OCI-LY1 (cell line): ENCODE results near the gene MYMX.
A peak's percentile ranks its signal among the peaks of the same experiment; 100 is the strongest.

Experiments used
- H2AFZ ChIP-seq: fragments of 200-600 bp; sonication (generic), shearing (Covaris generic); 2 replicates; pipeline ENCODE4 v1.6.0; 2014; ENCODE audit warnings: antibody characterized with exemption, mild to moderate bottlenecking, low read length
- H3F3A ChIP-seq: fragments of 200-600 bp; sonication (generic), shearing (Covaris generic); 2 replicates; pipeline ENCODE4 v1.6.0; 2014; ENCODE audit warnings: mild to moderate bottlenecking, antibody characterized with exemption, low read length, moderate library complexity; ENCODE audit not compliant: insufficient read depth
- H3K27ac ChIP-seq: fragments of 200-600 bp; sonication (generic); 2 replicates; pipeline ENCODE4 v1.5.1; 2014; ENCODE audit warnings: low read length, mixed run types, mild to moderate bottlenecking, low read depth; ENCODE audit not compliant: poor library complexity, severe bottlenecking
- H3K27me3 ChIP-seq: fragments of 200-600 bp; sonication (generic); 2 replicates; pipeline ENCODE4 v1.6.0; 2014; ENCODE audit warnings: antibody characterized with exemption, mild to moderate bottlenecking, low read length, moderate library complexity; ENCODE audit not compliant: insufficient read depth
- H3K36me3 ChIP-seq: fragments of 200-600 bp; sonication (generic); 2 replicates; pipeline ENCODE4 v1.6.1; 2014; ENCODE audit warnings: mild to moderate bottlenecking, antibody characterized with exemption, low read length, moderate library complexity, mixed read lengths; ENCODE audit not compliant: insufficient read depth
- H3K4me1 ChIP-seq: fragments of 200-600 bp; sonication (generic); 2 replicates; pipeline ENCODE4 v1.5.1; 2014; ENCODE audit warnings: mild to moderate bottlenecking, low read length, moderate library complexity; ENCODE audit not compliant: insufficient read depth, severe bottlenecking
- H3K4me2 ChIP-seq: fragments of 200-600 bp; sonication (generic), shearing (Covaris generic); 2 replicates; pipeline ENCODE4 v1.6.1; 2014; ENCODE audit warnings: low read length
- H3K4me3 ChIP-seq: fragments of 200-600 bp; sonication (generic); 2 replicates; pipeline ENCODE4 v1.5.1; 2014; ENCODE audit warnings: low read length, low read depth, mild to moderate bottlenecking, mixed read lengths; ENCODE audit not compliant: poor library complexity, severe bottlenecking
- H3K79me2 ChIP-seq: fragments of 200-600 bp; shearing (Covaris generic); 2 replicates; pipeline ENCODE4 v1.6.1; 2016; ENCODE audit warnings: mixed run types, low read length, mixed read lengths; ENCODE audit not compliant: insufficient read depth
- H3K9ac ChIP-seq: fragments of 200-600 bp; sonication (generic), shearing (Covaris generic); 2 replicates; pipeline ENCODE4 v1.6.1; 2014; ENCODE audit warnings: mild to moderate bottlenecking, low read length, mixed read lengths
- H3K9me2 ChIP-seq: fragments of 200-600 bp; sonication (generic), shearing (Covaris generic); 2 replicates; pipeline ENCODE4 v1.6.1; 2014; ENCODE audit warnings: low read depth, mild to moderate bottlenecking, low read length, mixed read lengths
- H3K9me3 ChIP-seq: fragments of 200-600 bp; shearing (Covaris generic); 2 replicates; pipeline ENCODE4 v1.6.1; 2014; ENCODE audit warnings: low read length, mixed read lengths
- H4K20me1 ChIP-seq: fragments of 200-600 bp; sonication (generic), shearing (Covaris generic); 2 replicates; pipeline ENCODE4 v1.6.0; 2016; ENCODE audit warnings: mild to moderate bottlenecking, low read length; ENCODE audit not compliant: insufficient read depth
- EZH2 ChIP-seq: fragments of 200-600 bp; sonication (generic), shearing (Covaris generic); IDR thresholded peaks from 2 replicates; pipeline ENCODE4 v1.8.0; 2017; ENCODE audit warnings: borderline replicate concordance, mixed run types, mild to moderate bottlenecking, antibody characterized with exemption, low read length, moderate library complexity, mixed read lengths
- TF ChIP-seq, protein P1 (sequence below): fragments of 200-600 bp; sonication (generic), shearing (Covaris generic); IDR thresholded peaks from 2 replicates; pipeline ENCODE4 v1.5.1; 2017; ENCODE audit warnings: mild to moderate bottlenecking, antibody characterized with exemption, low read length, moderate library complexity, mixed read lengths

The MYMX gene

DNA sequence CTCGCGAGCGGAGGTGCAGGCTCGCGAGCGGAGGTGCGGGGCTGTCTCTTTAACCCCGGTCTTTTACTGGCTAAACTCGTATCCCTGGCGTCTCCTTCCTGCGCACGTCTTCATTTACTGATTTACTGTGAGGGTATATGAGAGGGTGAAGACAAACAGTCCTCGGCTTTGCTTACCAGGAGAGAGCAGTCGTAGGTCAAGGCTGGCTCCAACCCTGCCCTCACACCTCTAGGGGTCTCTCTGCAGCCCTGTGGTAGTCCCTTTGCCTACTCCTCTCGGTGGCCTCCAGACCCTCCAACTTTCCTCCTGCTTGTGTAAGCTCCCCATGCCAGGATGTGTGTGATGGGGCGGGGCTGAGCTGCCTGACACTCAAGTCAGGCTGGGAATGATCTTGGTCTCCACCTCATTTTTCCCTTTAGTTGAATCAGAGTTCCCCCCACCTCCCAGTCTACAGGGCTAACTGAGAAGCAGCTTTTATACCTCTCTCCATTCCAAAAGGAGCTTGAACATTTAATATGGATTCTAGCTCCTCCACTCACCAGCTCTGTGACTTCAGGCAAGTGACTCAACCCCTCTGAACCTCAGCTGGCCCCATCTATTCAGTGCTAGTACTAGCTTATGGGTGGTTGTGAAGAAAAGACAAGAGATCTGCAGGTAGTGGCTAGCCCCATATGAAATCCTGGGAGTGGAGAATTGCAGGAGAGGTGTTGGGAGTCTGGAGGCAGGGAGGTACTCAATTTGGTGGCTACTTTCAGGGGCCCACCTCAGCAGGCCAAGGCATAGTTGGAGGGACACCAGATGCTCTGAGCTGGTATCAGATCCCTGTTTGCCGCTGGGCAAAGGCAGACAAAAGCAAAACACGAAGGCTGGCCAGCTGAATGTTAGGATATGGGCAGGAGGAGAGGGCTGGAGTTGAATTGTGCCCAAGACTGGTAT is 7.6 kb downstream of the MYMX start:
- H3K4me2 ChIP-seq, result peak overlapping the region; percentile 73
- H4K20me1 ChIP-seq, result no peaks in the 10 kb centered on the region
- no peak overlapping the region for H2AFZ ChIP-seq
- no peak for TF ChIP-seq EZH2
- TF ChIP-seq, protein P1, sequence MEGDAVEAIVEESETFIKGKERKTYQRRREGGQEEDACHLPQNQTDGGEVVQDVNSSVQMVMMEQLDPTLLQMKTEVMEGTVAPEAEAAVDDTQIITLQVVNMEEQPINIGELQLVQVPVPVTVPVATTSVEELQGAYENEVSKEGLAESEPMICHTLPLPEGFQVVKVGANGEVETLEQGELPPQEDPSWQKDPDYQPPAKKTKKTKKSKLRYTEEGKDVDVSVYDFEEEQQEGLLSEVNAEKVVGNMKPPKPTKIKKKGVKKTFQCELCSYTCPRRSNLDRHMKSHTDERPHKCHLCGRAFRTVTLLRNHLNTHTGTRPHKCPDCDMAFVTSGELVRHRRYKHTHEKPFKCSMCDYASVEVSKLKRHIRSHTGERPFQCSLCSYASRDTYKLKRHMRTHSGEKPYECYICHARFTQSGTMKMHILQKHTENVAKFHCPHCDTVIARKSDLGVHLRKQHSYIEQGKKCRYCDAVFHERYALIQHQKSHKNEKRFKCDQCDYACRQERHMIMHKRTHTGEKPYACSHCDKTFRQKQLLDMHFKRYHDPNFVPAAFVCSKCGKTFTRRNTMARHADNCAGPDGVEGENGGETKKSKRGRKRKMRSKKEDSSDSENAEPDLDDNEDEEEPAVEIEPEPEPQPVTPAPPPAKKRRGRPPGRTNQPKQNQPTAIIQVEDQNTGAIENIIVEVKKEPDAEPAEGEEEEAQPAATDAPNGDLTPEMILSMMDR, result peak; percentile 60
- peaks cover 9% of the 10 kb centered on the region; the same call in 1 of the 2 replicates for H3K36me3 ChIP-seq
- H3K4me3 ChIP-seq, result peak overlapping the region; percentile 89
- peak overlapping the region; percentile 93 for H3K9ac ChIP-seq
- peaks cover 4% of the 10 kb centered on the region; the same call in 1 of the 2 replicates for H3F3A ChIP-seq
- H3K79me2 ChIP-seq, result no peaks in the 10 kb centered on the region
- no peaks in the 10 kb centered on the region for H3K9me2 ChIP-seq
- H3K4me1 ChIP-seq, result peaks cover 47% of the 10 kb centered on the region
- H3K27me3 ChIP-seq, result no peaks in the 10 kb centered on the region
- peak overlapping the region; percentile 12 for H3K27ac ChIP-seq
- H3K9me3 ChIP-seq, result no peaks in the 10 kb centered on the region

DNA sequence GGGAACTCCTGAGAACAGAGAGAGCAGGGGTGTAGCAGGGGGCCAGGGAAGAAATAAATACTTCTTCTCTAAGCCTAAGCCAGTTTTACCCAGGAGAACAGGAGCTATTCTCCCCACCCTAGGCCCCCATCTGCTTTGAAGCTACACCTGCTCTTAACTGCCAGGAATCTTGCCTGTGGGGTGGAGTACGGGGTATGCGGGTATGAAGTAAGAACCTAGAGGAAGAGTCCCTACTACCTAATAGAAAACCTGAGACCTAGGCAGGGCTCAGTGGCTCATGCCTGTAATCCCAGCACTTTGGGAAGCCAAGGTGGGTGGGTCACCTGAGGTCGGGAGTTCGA is 8.2 kb downstream of the MYMX start:
- TF ChIP-seq EZH2, result no peak
- TF ChIP-seq, protein P1, result no peak
- Histone ChIP-seq H3K27me3 (no peaks in the 10 kb centered on the region), H3K36me3 (peaks cover 16% of the 10 kb centered on the region), H4K20me1 (no peaks in the 10 kb centered on the region), H3K4me2 (peak overlapping the region; percentile 73), H3K79me2 (no peaks in the 10 kb centered on the region), H3K4me3 (peak overlapping the region; percentile 89), H3K9ac (peak overlapping the region; percentile 93; the same call in 1 of the 2 replicates), H3K4me1 (peaks cover 42% of the 10 kb centered on the region), H3K9me3 (no peaks in the 10 kb centered on the region), H3F3A (peaks cover 3% of the 10 kb centered on the region; the same call in 1 of the 2 replicates), H2AFZ (no peak overlapping the region), H3K9me2 (no peaks in the 10 kb centered on the region), H3K27ac (peak overlapping the region; percentile 12)

DNA sequence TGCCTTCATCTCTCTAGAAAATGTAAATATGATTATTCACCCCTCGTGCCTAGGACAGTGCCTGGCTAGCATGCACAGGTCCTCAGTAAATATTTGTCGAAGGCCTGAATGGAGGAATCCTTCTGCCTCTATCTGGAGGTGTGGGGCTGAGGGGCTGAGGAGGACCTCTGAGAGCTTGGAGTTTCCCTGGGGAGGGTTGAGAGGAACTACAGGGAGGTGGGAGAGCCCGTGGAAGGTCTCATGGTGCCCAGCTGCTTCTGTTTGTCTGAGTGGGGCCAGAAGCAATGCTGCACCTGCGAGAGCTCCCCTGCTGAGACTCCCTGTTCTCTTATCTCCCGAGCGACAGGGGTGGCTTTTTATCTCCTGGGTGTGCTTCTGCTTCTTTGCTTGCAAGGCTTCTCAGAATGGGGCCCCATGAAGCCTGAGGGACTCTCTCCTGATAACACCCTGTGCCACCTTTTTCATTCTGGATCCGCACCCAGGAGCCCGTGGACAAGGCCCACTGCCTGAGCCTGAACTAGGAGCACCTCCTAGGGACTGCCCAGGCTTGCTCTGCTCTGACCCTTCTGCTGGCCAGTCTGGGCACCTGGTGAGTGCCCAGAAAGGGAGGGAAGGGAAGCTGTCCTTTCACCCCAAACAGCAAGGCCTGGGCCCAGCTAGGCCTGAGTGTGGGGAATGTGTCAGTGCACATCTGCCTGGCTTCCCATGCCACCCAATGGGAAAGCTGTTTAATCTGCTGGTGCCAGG is 9.0 kb downstream of the MYMX start:
- TF ChIP-seq, protein P1, result no peak
- no peak for TF ChIP-seq EZH2
- Histone ChIP-seq H3F3A (no peaks in the 10 kb centered on the region), H3K9me3 (no peaks in the 10 kb centered on the region), H2AFZ (no peak overlapping the region), H3K27me3 (no peaks in the 10 kb centered on the region), H3K36me3 (peaks cover 24% of the 10 kb centered on the region), H3K79me2 (no peaks in the 10 kb centered on the region), H3K9ac (peak overlapping the region; percentile 31; the same call in 1 of the 2 replicates), H3K4me3 (peak overlapping the region; percentile 89), H4K20me1 (no peaks in the 10 kb centered on the region), H3K9me2 (no peaks in the 10 kb centered on the region), H3K4me1 (peaks cover 39% of the 10 kb centered on the region), H3K27ac (peak overlapping the region; percentile 45), H3K4me2 (peak overlapping the region; percentile 73)
